Kidney epithelial cell (primary cell): ENCODE measurements around the gene EML4. TPM values are rescaled to one million over a fixed set of nuclear protein-coding genes. Genes with fewer than 3 reads are reported as not detected.

Experiments
- DNase-seq: peaks from one replicate; pipeline ENCODE4 v3.0.0-alpha.2; 2010; ENCODE audit warnings: low read depth
- H3K27me3 ChIP-seq: 2 replicates; pipeline ENCODE4 v1.6.0; 2011; ENCODE audit warnings: low read length; ENCODE audit not compliant: control insufficient read depth, insufficient read depth
- H3K36me3 ChIP-seq: 2 replicates; pipeline ENCODE4 v1.5.1; 2011; ENCODE audit warnings: low read length; ENCODE audit not compliant: control insufficient read depth, insufficient read depth
- H3K4me3 ChIP-seq: 2 replicates; pipeline ENCODE4 v1.5.1; 2011; ENCODE audit warnings: low read depth, mild to moderate bottlenecking, control low read depth, low read length
- CTCF ChIP-seq: IDR thresholded peaks from 2 replicates; pipeline ENCODE4 v1.5.1; 2011; ENCODE audit warnings: mild to moderate bottlenecking, moderate library complexity, low read length, control low read depth, inconsistent platforms; ENCODE audit not compliant: insufficient read depth, poor library complexity, severe bottlenecking
- total RNA-seq: library from RNA; depleted of rRNA; stranded (reverse); fragments of >200 nt; gene quantifications from 2 replicates; pipeline ENCODE4 v1.2.3, GENCODE V29; 2015

Gene EML4
- total RNA-seq, 1 donor from 2014 or later, result 33.8 TPM

- TF ChIP-seq CTCF, result no peak
- Histone ChIP-seq H3K36me3 (no peaks in the 10 kb centered on the region), H3K27me3 (no peaks in the 10 kb centered on the region), H3K4me3 (no peak overlapping the region)
- DNase-seq, result no peak
Measured at GRCh38 chr2:42205337-42205736, 36.2 kb downstream of the EML4 start.

GRCh38 chr2:42207826-42208225 is 38.7 kb downstream of the EML4 start:
- Histone ChIP-seq H3K27me3 (no peaks in the 10 kb centered on the region), H3K36me3 (no peaks in the 10 kb centered on the region), H3K4me3 (no peak overlapping the region)
- no peak for TF ChIP-seq CTCF
- no peak for DNase-seq

- Histone ChIP-seq H3K36me3 (no peaks in the 10 kb centered on the region), H3K27me3 (no peaks in the 10 kb centered on the region), H3K4me3 (no peak overlapping the region)
- DNase-seq, result no peak
- no peak for TF ChIP-seq CTCF
Measured at GRCh38 chr2:42210203-42210602, 41.0 kb downstream of the EML4 start.

- TF ChIP-seq CTCF, result no peak
- no peak for DNase-seq
- Histone ChIP-seq H3K4me3 (no peak overlapping the region), H3K27me3 (no peaks in the 10 kb centered on the region), H3K36me3 (no peaks in the 10 kb centered on the region)
Measured at GRCh38 chr2:42211291-42211690, 42.1 kb downstream of the EML4 start.

GRCh38 chr2:42214669-42215068 is 45.5 kb downstream of the EML4 start:
- Histone ChIP-seq H3K4me3 (no peak overlapping the region), H3K27me3 (no peaks in the 10 kb centered on the region), H3K36me3 (no peaks in the 10 kb centered on the region)
- TF ChIP-seq CTCF, result no peak
- no peak for DNase-seq

GRCh38 chr2:42216694-42217093 is 47.5 kb downstream of the EML4 start:
- DNase-seq, result no peak
- TF ChIP-seq CTCF, result no peak
- Histone ChIP-seq H3K27me3 (no peaks in the 10 kb centered on the region), H3K4me3 (no peak overlapping the region), H3K36me3 (no peaks in the 10 kb centered on the region)
